CD14-positive monocyte (primary cell): ENCODE results near the gene CDK5RAP2. TPM values are rescaled to one million over a fixed set of nuclear protein-coding genes. Genes with fewer than 3 reads are reported as not detected.

Source experiments
- DNase-seq, 3 donors: peaks; one replicate each; pipeline ENCODE4 v3.0.0-alpha.2; 2011 to 2022
- H2AFZ ChIP-seq: 2 replicates; pipeline ENCODE4 v1.6.0; 2012; ENCODE audit warnings: mild to moderate bottlenecking, low read depth, low read length, inconsistent platforms; ENCODE audit not compliant: insufficient read depth, poor library complexity, severe bottlenecking
- H3K27ac ChIP-seq, 2 donors: 1 replicate in 1 of 2; 2 replicates in 1 of 2; pipeline ENCODE4 v1.5.1; 2012 to 2013; ENCODE audit warnings: low read length in 2 of 2, control low read depth in 1 of 2, inconsistent platforms in 1 of 2, low read depth in 1 of 2, mild to moderate bottlenecking in 1 of 2
- H3K27me3 ChIP-seq, 2 donors: one replicate each; pipeline versions ENCODE4 v1.6.0 to v1.6.1; 2011 to 2013; ENCODE audit warnings: low read length in 2 of 2; ENCODE audit not compliant: control insufficient read depth in 2 of 2, insufficient read depth in 2 of 2
- H3K36me3 ChIP-seq, 2 donors: replicated peaks in 1 of 2; 1 replicate in 1 of 2; 2 replicates in 1 of 2; pipeline versions ENCODE4 v1.5.1 to v1.6.1; 2012 to 2013; ENCODE audit warnings: low read length in 2 of 2, control low read depth in 1 of 2, inconsistent platforms in 1 of 2, mild to moderate bottlenecking in 1 of 2; ENCODE audit not compliant: insufficient read depth in 2 of 2, control insufficient read depth in 1 of 2
- H3K4me1 ChIP-seq, 2 donors: 1 replicate in 1 of 2; 2 replicates in 1 of 2; pipeline versions ENCODE4 v1.5.1 to v1.6.1; 2012 to 2013; ENCODE audit warnings: low read length in 2 of 2, control low read depth in 1 of 2, inconsistent platforms in 1 of 2, mild to moderate bottlenecking in 1 of 2, moderate library complexity in 1 of 2; ENCODE audit not compliant: insufficient read depth in 2 of 2, control insufficient read depth in 1 of 2
- H3K4me2 ChIP-seq: replicated peaks from 2 replicates; pipeline ENCODE3; 2012; ENCODE audit warnings: low read length, moderate library complexity, mild to moderate bottlenecking; ENCODE audit not compliant: poor library complexity, severe bottlenecking; ENCODE audit errors: extremely low read depth
- H3K4me3 ChIP-seq, 3 experiments: fragments of 200-600 bp in 1 of 3; sonication (generic) in 1 of 3; replicated peaks in 1 of 3; 1 replicate in 2 of 3; 2 replicates in 1 of 3; pipeline ENCODE4 v1.5.1; 2011 to 2013; ENCODE audit warnings: low read length in 3 of 3, mild to moderate bottlenecking in 3 of 3, control low read depth in 2 of 3, low read depth in 2 of 3, inconsistent platforms in 1 of 3, moderate library complexity in 1 of 3
- H3K79me2 ChIP-seq: 2 replicates; pipeline ENCODE4 v1.6.0; 2012; ENCODE audit warnings: mild to moderate bottlenecking, control low read depth, inconsistent platforms, low read length, moderate library complexity; ENCODE audit not compliant: insufficient read depth
- H3K9ac ChIP-seq: 2 replicates; pipeline ENCODE4 v1.6.0; 2017; ENCODE audit warnings: low read length, mild to moderate bottlenecking; ENCODE audit not compliant: insufficient read depth, poor library complexity, severe bottlenecking
- H3K9me3 ChIP-seq, 2 donors: replicated peaks in 1 of 2; 1 replicate in 1 of 2; 2 replicates in 1 of 2; pipeline versions ENCODE4 v1.5.1 to v1.6.1; 2012 to 2013; ENCODE audit warnings: low read length in 2 of 2, control low read depth in 1 of 2; ENCODE audit not compliant: control insufficient read depth in 1 of 2, insufficient read depth in 1 of 2
- H4K20me1 ChIP-seq: 2 replicates; pipeline ENCODE4 v1.6.0; 2012; ENCODE audit warnings: mild to moderate bottlenecking, low read length, control low read depth, moderate library complexity; ENCODE audit not compliant: insufficient read depth
- H3K27ac Mint-ChIP-seq, 7 donors: one replicate each; pipeline ENCODE4 v1.8.0; 2020; ENCODE audit warnings: mild to moderate bottlenecking in 7 of 7, mixed read lengths in 7 of 7, moderate library complexity in 6 of 7, inconsistent platforms in 2 of 7
- H3K27me3 Mint-ChIP-seq, 3 donors: one replicate each; pipeline ENCODE4 v1.8.0; 2021 to 2022; ENCODE audit warnings: low read depth in 3 of 3, mild to moderate bottlenecking in 3 of 3, mixed read lengths in 3 of 3, moderate library complexity in 3 of 3, inconsistent platforms in 1 of 3
- H3K36me3 Mint-ChIP-seq, 2 donors: one replicate each; pipeline ENCODE4 v1.8.0; 2020; ENCODE audit warnings: mixed read lengths in 2 of 2, inconsistent platforms in 1 of 2, mild to moderate bottlenecking in 1 of 2
- H3K4me1 Mint-ChIP-seq: one replicate; pipeline ENCODE4 v1.8.0; 2020; ENCODE audit warnings: mild to moderate bottlenecking, mixed read lengths
- H3K4me3 Mint-ChIP-seq, 2 donors: one replicate each; pipeline ENCODE4 v1.8.0; 2020; ENCODE audit warnings: mild to moderate bottlenecking in 2 of 2, mixed read lengths in 2 of 2, moderate library complexity in 1 of 2
- H3K9me3 Mint-ChIP-seq, 7 donors: one replicate each; pipeline ENCODE4 v1.8.0; 2020 to 2022; ENCODE audit warnings: mixed read lengths in 7 of 7, mild to moderate bottlenecking in 6 of 7, moderate library complexity in 6 of 7, inconsistent platforms in 2 of 7
- WGBS: methylation state at CpG from one replicate; pipeline ENCODE4 v1.1.5; 2013; ENCODE audit warnings: missing lambda C conversion rate; ENCODE audit not compliant: insufficient coverage; 5-methylcytosine and 5-hydroxymethylcytosine counted together
- intact Hi-C, 2 donors: fragments of 100-400 bp; cut with micrococcal nuclease; formaldehyde crosslinking; loops; one replicate each; pipeline versions ENCODE4 v1.15.0 to v1.15.1; 2023
- polyA plus RNA-seq, 3 donors: library from polyadenylated mRNA; depleted of rRNA in 1 of 3; unstranded in 2 of 3; stranded (reverse) in 1 of 3; fragments of 300-500 nt in 2 of 3; fragments of >200 nt in 1 of 3; fragmentation: Illumina TruSeq in 2 of 3; gene quantifications; 1 replicate in 2 of 3; 2 replicates in 1 of 3; pipeline ENCODE4 v1.2.3, GENCODE V29; 2012 to 2021
- TF ChIP-seq, protein P1 (sequence below): fragments of 200-600 bp; IDR thresholded peaks from one replicate; pipeline ENCODE4 v1.8.0; 2022; ENCODE audit warnings: antibody characterized with exemption, mild to moderate bottlenecking

CDK5RAP2 gene
- polyA plus RNA-seq, 3 donors, result 2.0 to 13.7 (median 6.1) TPM

DNA sequence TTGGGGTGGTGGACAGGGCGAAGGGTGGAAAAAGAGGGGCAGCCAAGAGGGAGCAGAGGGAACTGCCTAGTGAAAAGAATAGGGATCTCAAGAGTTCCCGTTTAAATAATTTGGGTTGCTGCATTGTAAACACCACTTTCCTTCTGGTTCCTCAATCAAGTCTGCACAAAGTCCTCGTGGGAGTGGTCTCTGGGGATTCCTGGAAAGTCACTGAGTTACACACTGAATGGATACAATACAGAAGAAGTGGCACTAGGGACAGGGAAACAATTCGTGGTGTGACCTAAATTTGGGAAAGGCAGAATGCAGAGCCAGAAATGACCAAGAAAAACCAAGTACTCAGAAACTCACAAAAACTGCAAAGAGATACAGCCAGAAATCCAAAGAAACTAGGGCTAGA is 161.7 kb downstream of the CDK5RAP2 start:
- Histone ChIP-seq H3K27ac (no peak overlapping the region), H2AFZ (no peak overlapping the region), H4K20me1 (no peaks in the 10 kb centered on the region), H3K4me3 (no peak overlapping the region), H3K36me3 (peaks cover 49 to 96% of the 10 kb centered on the region in 2 donors), H3K9ac (no peak overlapping the region), H3K4me1 (no peaks in the 10 kb centered on the region), H3K9me3 (no peaks in the 10 kb centered on the region), H3K79me2 (no peaks in the 10 kb centered on the region), H3K4me2 (no peak overlapping the region), H3K27me3 (no peaks in the 10 kb centered on the region)
- Mint-ChIP-seq H3K27me3 (peaks cover 0 to 2% (median 0%) of the 10 kb centered on the region in 3 donors), H3K27ac (no peak overlapping the region), H3K4me1 (no peaks in the 10 kb centered on the region), H3K9me3 (peaks cover 0 to 3% (median 0%) of the 10 kb centered on the region in 7 donors), H3K36me3 (peaks cover 71 to 85% of the 10 kb centered on the region in 2 donors), H3K4me3 (no peak overlapping the region)
- WGBS, result 100% methylated on average over 2 of the region's 4 CpGs
- TF ChIP-seq, protein P1, sequence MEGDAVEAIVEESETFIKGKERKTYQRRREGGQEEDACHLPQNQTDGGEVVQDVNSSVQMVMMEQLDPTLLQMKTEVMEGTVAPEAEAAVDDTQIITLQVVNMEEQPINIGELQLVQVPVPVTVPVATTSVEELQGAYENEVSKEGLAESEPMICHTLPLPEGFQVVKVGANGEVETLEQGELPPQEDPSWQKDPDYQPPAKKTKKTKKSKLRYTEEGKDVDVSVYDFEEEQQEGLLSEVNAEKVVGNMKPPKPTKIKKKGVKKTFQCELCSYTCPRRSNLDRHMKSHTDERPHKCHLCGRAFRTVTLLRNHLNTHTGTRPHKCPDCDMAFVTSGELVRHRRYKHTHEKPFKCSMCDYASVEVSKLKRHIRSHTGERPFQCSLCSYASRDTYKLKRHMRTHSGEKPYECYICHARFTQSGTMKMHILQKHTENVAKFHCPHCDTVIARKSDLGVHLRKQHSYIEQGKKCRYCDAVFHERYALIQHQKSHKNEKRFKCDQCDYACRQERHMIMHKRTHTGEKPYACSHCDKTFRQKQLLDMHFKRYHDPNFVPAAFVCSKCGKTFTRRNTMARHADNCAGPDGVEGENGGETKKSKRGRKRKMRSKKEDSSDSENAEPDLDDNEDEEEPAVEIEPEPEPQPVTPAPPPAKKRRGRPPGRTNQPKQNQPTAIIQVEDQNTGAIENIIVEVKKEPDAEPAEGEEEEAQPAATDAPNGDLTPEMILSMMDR, result no peak
- DNase-seq, result no peak
- intact Hi-C loops, result no loop called here

DNA sequence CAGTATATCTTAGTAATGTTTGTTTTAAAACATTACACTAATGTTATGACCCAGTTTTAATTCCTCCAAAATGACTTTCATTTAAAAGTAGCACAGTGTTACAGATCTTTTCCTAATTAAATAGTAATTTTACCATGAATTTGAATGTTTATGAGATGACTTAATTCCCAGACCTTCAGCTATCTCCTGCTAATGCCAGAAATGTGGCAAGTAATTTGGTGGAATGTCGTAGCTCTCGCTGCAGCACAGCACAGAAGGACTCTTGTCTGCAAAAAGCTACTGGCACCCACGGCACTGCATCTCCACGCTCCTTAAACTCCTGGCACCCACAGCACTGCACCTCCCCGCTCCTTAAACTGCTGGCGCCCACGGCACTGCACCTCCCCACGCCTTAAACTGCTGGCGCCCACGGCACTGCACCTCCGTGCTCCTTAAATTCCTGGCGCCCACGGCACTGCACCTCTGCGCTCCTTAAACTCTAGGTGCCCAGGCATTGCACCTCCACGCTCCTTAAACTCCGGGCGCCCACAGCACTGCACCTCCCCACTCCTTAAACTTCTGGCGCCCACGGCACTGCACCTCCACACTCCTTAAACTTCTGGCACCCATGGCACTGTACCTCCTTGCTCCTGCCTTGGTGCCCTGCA is 163.1 kb downstream of the CDK5RAP2 start:
- Histone ChIP-seq H3K4me2 (no peak overlapping the region), H3K9ac (no peak overlapping the region), H3K79me2 (no peaks in the 10 kb centered on the region), H3K36me3 (peaks cover 47 to 96% of the 10 kb centered on the region in 2 donors), H3K9me3 (no peaks in the 10 kb centered on the region), H3K4me1 (no peaks in the 10 kb centered on the region), H4K20me1 (no peaks in the 10 kb centered on the region), H3K4me3 (no peak overlapping the region), H3K27me3 (no peaks in the 10 kb centered on the region), H2AFZ (no peak overlapping the region), H3K27ac (no peak overlapping the region)
- intact Hi-C loops, result no loop called here
- Mint-ChIP-seq H3K27me3 (no peaks in the 10 kb centered on the region), H3K9me3 (peaks cover 0 to 3% (median 0%) of the 10 kb centered on the region in 7 donors), H3K4me1 (no peaks in the 10 kb centered on the region), H3K36me3 (peaks cover 71 to 81% of the 10 kb centered on the region in 2 donors), H3K4me3 (no peak overlapping the region), H3K27ac (peak overlapping the region in 3 of 7 donors; percentile 8 to 43 (median 10))
- DNase-seq, result no peak
- TF ChIP-seq, protein P1, result no peak
- WGBS, result 98% methylated on average over 15 of the region's 19 CpGs
